Endothelial cell of umbilical vein (primary cell): ENCODE data around the gene MCC. TPM values are rescaled to one million over a fixed set of nuclear protein-coding genes. Genes with fewer than 3 reads are reported as not detected.

Experiments
- BruUV-seq: library from RNA; stranded (reverse); fragments of 400-500 nt; replicated peaks from 2 replicates; lab custom pipeline; 2021; lab: Mats Ljungman, UMichigan
- CTCF ChIA-PET: fragments of 300-600, 350-600 bp; sonication (Branson Sonifier 250); formaldehyde crosslinking; loops from one replicate; lab custom pipeline; 2021; ENCODE audit warnings: antibody characterized with exemption, inconsistent platforms; lab: Charles Lee
- POLR2A ChIA-PET: fragments of 300-600, 350-600 bp; sonication (Branson Sonifier 250); formaldehyde crosslinking; loops from one replicate; lab custom pipeline; 2021; ENCODE audit warnings: antibody characterized with exemption, inconsistent platforms; lab: Charles Lee
- DNase-seq: peaks from one replicate; pipeline ENCODE4 v3.0.0-alpha.2; 2011; ENCODE audit warnings: low read depth, low spot score
- FAIRE-seq: peaks from 2 replicates; lab custom pipeline; 2011; peaks lifted over from hg19 to GRCh38; lab: Jason Lieb, UNC
- H2AFZ ChIP-seq: 2 replicates; pipeline ENCODE4 v1.6.0; 2012; ENCODE audit warnings: low read depth, low read length, control low read depth, inconsistent platforms
- H3K27ac ChIP-seq: 2 replicates; pipeline ENCODE4 v1.5.1; 2011; ENCODE audit warnings: low read depth, mild to moderate bottlenecking, control low read depth, low read length, moderate library complexity; ENCODE audit not compliant: insufficient read depth
- H3K27me3 ChIP-seq, 2 experiments: 2 replicates each; pipeline versions ENCODE4 v1.6.0 to v1.6.1; 2011; ENCODE audit warnings: low read length in 2 of 2, mixed read lengths in 1 of 2; ENCODE audit not compliant: control insufficient read depth in 2 of 2, insufficient read depth in 2 of 2
- H3K36me3 ChIP-seq, 2 experiments: 2 replicates in 1 of 2; 3 replicates in 1 of 2; pipeline ENCODE4 v1.5.1; 2011; ENCODE audit warnings: low read length in 2 of 2, mild to moderate bottlenecking in 1 of 2, moderate library complexity in 1 of 2; ENCODE audit not compliant: control insufficient read depth in 2 of 2, insufficient read depth in 2 of 2; ENCODE audit errors: extremely low read depth in 1 of 2
- H3K4me1 ChIP-seq: 3 replicates; pipeline ENCODE4 v1.5.1; 2011; ENCODE audit warnings: mild to moderate bottlenecking, low read length; ENCODE audit not compliant: control insufficient read depth, insufficient read depth; ENCODE audit errors: extremely low read depth
- H3K4me2 ChIP-seq: 2 replicates; pipeline ENCODE4 v1.6.1; 2011; ENCODE audit warnings: low read length, control low read depth, mixed read lengths; ENCODE audit not compliant: insufficient read depth
- H3K4me3 ChIP-seq, 3 experiments: fragments of 200-600 bp in 1 of 3; sonication (generic), shearing (Covaris generic) in 1 of 3; replicated peaks in 1 of 3; 2 replicates each; pipeline ENCODE4 v1.5.1; 2011 to 2016; ENCODE audit warnings: control low read depth in 3 of 3, low read length in 3 of 3, mild to moderate bottlenecking in 2 of 3, inconsistent platforms in 1 of 3, low read depth in 1 of 3, moderate library complexity in 1 of 3; ENCODE audit not compliant: insufficient read depth in 1 of 3
- H3K79me2 ChIP-seq: 2 replicates; pipeline ENCODE4 v1.6.0; 2012; ENCODE audit warnings: low read length, inconsistent platforms; ENCODE audit not compliant: control insufficient read depth, insufficient read depth
- H3K9ac ChIP-seq: replicated peaks from 2 replicates; pipeline ENCODE3; 2011; ENCODE audit warnings: low read length, control low read depth; ENCODE audit not compliant: insufficient read depth; ENCODE audit errors: extremely low read depth
- H3K9me1 ChIP-seq: replicated peaks from 3 replicates; pipeline ENCODE4 v1.6.0; 2011; ENCODE audit warnings: mild to moderate bottlenecking, low read length; ENCODE audit not compliant: control insufficient read depth, insufficient read depth; ENCODE audit errors: extremely low read depth
- H3K9me3 ChIP-seq: replicated peaks from 2 replicates; pipeline ENCODE4 v1.5.1; 2012; ENCODE audit warnings: low read length, inconsistent platforms; ENCODE audit not compliant: control insufficient read depth, insufficient read depth
- H4K20me1 ChIP-seq: replicated peaks from 2 replicates; pipeline ENCODE3; 2011; ENCODE audit warnings: mild to moderate bottlenecking, low read length; ENCODE audit not compliant: control insufficient read depth, insufficient read depth; ENCODE audit errors: extremely low read depth
- CTCF ChIP-seq, 2 donors: IDR thresholded peaks; 1 replicate in 1 of 2; 2 replicates in 1 of 2; pipeline ENCODE4 v1.5.1; 2011; ENCODE audit warnings: low read length in 2 of 2, mild to moderate bottlenecking in 2 of 2, moderate library complexity in 2 of 2, control low read depth in 1 of 2, inconsistent platforms in 1 of 2, low read depth in 1 of 2; ENCODE audit not compliant: insufficient read depth in 1 of 2; ENCODE audit errors: extremely low read depth in 1 of 2
- EZH2 ChIP-seq: IDR thresholded peaks from 2 replicates; pipeline ENCODE4 v1.6.1; 2012; ENCODE audit warnings: borderline replicate concordance, low read depth, mild to moderate bottlenecking, moderate library complexity, low read length, inconsistent platforms; ENCODE audit not compliant: severe bottlenecking
- FOS ChIP-seq: IDR thresholded peaks from 2 replicates; pipeline ENCODE4 v1.6.1; 2011; ENCODE audit warnings: mild to moderate bottlenecking, low read length, moderate library complexity, borderline replicate concordance; ENCODE audit not compliant: insufficient read depth
- GATA2 ChIP-seq: IDR thresholded peaks from 2 replicates; pipeline ENCODE4 v1.7.0; 2011; ENCODE audit warnings: low read depth, mild to moderate bottlenecking, moderate library complexity, mixed read lengths, low read length; ENCODE audit not compliant: insufficient read length, insufficient read depth
- JUN ChIP-seq: IDR thresholded peaks from 2 replicates; pipeline ENCODE4 v1.6.1; 2011; ENCODE audit warnings: borderline replicate concordance, low read depth; ENCODE audit not compliant: insufficient read length, insufficient read depth
- MYC ChIP-seq: IDR thresholded peaks from one replicate; pipeline ENCODE4 v1.6.1; 2011; ENCODE audit warnings: mild to moderate bottlenecking, low read depth, low read length
- POLR2A ChIP-seq: IDR thresholded peaks from 2 replicates; pipeline ENCODE4 v1.6.1; 2012; ENCODE audit warnings: low read depth, mild to moderate bottlenecking, control low read depth, low read length
- POLR2AphosphoS5 ChIP-seq: IDR thresholded peaks from 2 replicates; pipeline ENCODE4 v1.6.1; 2012; ENCODE audit warnings: low read depth, mild to moderate bottlenecking, control low read depth, low read length, moderate library complexity; ENCODE audit not compliant: insufficient read depth
- dilution Hi-C: fragments of 300-500 bp; cut with MboI; formaldehyde crosslinking; loops from one replicate; pipeline ENCODE4 v1.15.0; 2019; ENCODE audit warnings: low sequenced_read_pairs; ENCODE audit not compliant: extremely low pct_ligation_motif_present
- intact Hi-C: fragments of 100-400 bp; cut with micrococcal nuclease; formaldehyde crosslinking; loops from one replicate; pipeline ENCODE4 v1.10.0; 2022
- polyA plus RNA-seq, 4 experiments: library from polyadenylated mRNA; depleted of rRNA in 3 of 4; stranded (reverse) in 3 of 4; unstranded in 1 of 4; fragments of >200 nt; gene quantifications; 2 replicates each; pipeline versions ENCODE4 v1.2.1 to v1.2.3, GENCODE V29; 2011 to 2012; ENCODE audit warnings: missing spikeins in 1 of 4
- total RNA-seq: library from RNA; stranded (reverse); gene quantifications from 2 replicates; pipeline ENCODE4 v1.2.3, GENCODE V29; 2021
- TF ChIP-seq, protein P1 (sequence below): IDR thresholded peaks from 2 replicates; pipeline ENCODE4 v1.6.1; 2011; ENCODE audit not compliant: insufficient read depth, insufficient read length

MCC gene
- total and polyA plus RNA-seq, 2 donors (not counting 3 experiments of a cell fraction or from before 2014, with no cell fraction given), result 6.9 to 27.5 TPM

DNA sequence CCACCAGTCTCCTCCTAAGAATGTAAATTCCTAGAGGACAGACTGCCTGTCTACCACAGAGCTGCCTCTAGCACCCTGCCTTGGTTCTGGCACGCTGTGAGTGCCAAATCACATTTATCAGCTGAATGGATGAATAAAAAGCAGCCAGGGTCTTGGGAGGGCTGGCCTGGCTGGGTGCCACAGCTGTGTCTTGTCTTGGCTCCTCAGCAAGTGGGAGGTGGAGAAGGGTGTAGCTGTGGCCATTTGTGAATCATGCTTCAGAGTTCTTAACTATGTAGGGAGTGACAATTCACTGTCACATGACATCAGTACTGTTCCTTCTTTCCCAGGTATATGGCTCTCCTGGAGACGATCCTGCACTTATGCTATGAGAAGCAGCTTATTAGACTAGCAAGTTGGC lies 441.0 kb downstream of the MCC start:
- no TSS peak for BruUV-seq
- TF ChIP-seq EZH2 (no peak), POLR2A (no peak), FOS (no peak), MYC (no peak), POLR2AphosphoS5 (no peak), JUN (no peak)
- TF ChIP-seq, protein P1, sequence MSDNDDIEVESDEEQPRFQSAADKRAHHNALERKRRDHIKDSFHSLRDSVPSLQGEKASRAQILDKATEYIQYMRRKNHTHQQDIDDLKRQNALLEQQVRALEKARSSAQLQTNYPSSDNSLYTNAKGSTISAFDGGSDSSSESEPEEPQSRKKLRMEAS, result no peak
- FAIRE-seq (no peak), DNase-seq (no peak)
- H3K79me2 ChIP-seq, result no peaks in the 10 kb centered on the region
- peaks cover 23% of the 10 kb centered on the region for H3K4me1 ChIP-seq
- H3K9me3 ChIP-seq, result no peaks in the 10 kb centered on the region
- intact Hi-C loops (no loop called here), dilution Hi-C loops (no loop called here)
- H3K36me3 ChIP-seq, result peaks cover 0 to 7% of the 10 kb centered on the region in 2 experiments
- no peaks in the 10 kb centered on the region for H4K20me1 ChIP-seq
- H3K4me2 ChIP-seq, result no peak overlapping the region
- H3K27ac ChIP-seq, result no peak overlapping the region
- H3K4me3 ChIP-seq, result no peak overlapping the region
- ChIA-PET CTCF (interaction anchor here (0.5 to 1.5 kb wide), 2 partner anchors 12 to 198 kb away, joined by 4 to 5 read pairs; no protein-coding TSS in a partner anchor), POLR2A (no interaction called here)
- no peaks in the 10 kb centered on the region for H3K27me3 ChIP-seq
- no peaks in the 10 kb centered on the region for H3K9me1 ChIP-seq
- H2AFZ ChIP-seq, result no peak overlapping the region
- H3K9ac ChIP-seq, result no peak overlapping the region

DNA sequence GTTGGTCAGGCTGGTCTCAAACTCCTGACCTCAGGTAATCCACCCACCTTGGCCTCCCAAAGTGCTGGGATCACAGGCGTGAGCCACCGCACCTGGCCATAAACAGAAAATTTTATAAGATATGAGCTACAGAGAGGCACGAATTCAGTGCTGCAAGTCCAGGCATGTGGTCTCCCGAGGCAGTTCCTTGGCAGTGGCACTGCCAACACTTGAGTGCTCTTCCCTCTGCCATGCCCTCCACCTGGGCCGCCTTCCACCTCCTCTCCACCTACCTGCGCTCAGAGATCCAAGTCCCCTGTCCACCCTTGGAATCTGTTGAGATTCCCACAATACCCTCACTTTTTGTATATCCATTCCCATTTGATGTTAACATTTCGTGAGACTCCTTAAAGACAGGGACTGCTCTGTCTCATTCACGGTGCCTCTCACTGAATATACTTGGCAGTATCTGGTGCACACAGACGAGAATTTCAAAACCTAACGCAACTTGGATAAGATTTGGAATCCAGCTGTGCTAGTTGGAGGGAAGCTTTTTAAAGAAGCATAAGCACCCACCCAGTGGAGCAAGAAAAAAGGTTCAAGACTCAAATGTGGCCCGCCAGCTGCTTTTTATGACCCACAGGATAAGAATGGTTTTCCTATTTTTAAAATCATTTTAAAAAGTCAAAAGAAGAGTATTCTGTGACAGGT lies 443.3 kb downstream of the MCC start:
- TF ChIP-seq FOS (no peak), MYC (no peak), EZH2 (no peak), POLR2A (no peak), GATA2 (no peak), CTCF (IDR thresholded peaks at IDR 0.05; ENCODE audit: extremely low read depth in 1 of 2, insufficient read depth in 1 of 2, low read depth in 1 of 2, low read length in 2 of 2) (no peak), POLR2AphosphoS5 (no peak), JUN (no peak)
- TF ChIP-seq, protein P1, result no peak
- no peaks in the 10 kb centered on the region for H4K20me1 ChIP-seq
- H3K9me3 ChIP-seq, result no peaks in the 10 kb centered on the region
- DNase-seq (no peak), FAIRE-seq (no peak)
- no peak overlapping the region for H3K4me2 ChIP-seq
- BruUV-seq, result no TSS peak
- no peak overlapping the region for H3K4me3 ChIP-seq
- H3K4me1 ChIP-seq, result peaks cover 4% of the 10 kb centered on the region
- no peak overlapping the region for H3K9ac ChIP-seq
- H2AFZ ChIP-seq, result no peak overlapping the region
- no peaks in the 10 kb centered on the region for H3K79me2 ChIP-seq
- H3K27me3 ChIP-seq, result no peaks in the 10 kb centered on the region
- no peak overlapping the region for H3K27ac ChIP-seq
- ChIA-PET POLR2A (no interaction called here), CTCF (interaction anchor here (1.0 to 1.6 kb wide), 3 partner anchors 15 to 292 kb away, joined by 3 to 5 read pairs (median 3); no protein-coding TSS in a partner anchor)
- intact Hi-C loops (no loop called here), dilution Hi-C loops (no loop called here)
- H3K9me1 ChIP-seq, result no peaks in the 10 kb centered on the region
- H3K36me3 ChIP-seq, result peaks cover 0 to 7% of the 10 kb centered on the region in 2 experiments
